GM19025 (cell line): ENCODE measurements around the gene PXN.

Experiments
- ATAC-seq: cut with Tn5 transposase; IDR thresholded peaks from one replicate; pipeline ENCODE4 v1.9.1; 2021; ENCODE audit warnings: mild to moderate bottlenecking, low read depth, moderate library complexity; ENCODE audit not compliant: unreplicated experiment

Gene PXN

GRCh38 chr12:120265473-120266179 lies at the start of gene PXN:
Gene PXN (minus strand): TSS chr12:120265730. CDS start chr12:120265629, 101 bp downstream.
- ATAC-seq, result peak; percentile 73

GRCh38 chr12:120314220-120314619 lies 48.7 kb upstream of the PXN start:
- no peak for ATAC-seq

- peak; percentile 80 for ATAC-seq
Observed at GRCh38 chr12:120301962-120302815, 36.7 kb upstream of the PXN start, which contains the start of gene SIRT4. Gene SIRT4 (plus strand): TSS chr12:120302321. CDS start chr12:120303562, 1,241 bp downstream.

- ATAC-seq, result peak; percentile 41
Observed at GRCh38 chr12:120292661-120293531, 27.4 kb upstream of the PXN start, which contains the start of gene RNU4-1. Gene RNU4-1 (minus strand): TSS chr12:120293237.

GRCh38 chr12:120292411-120292660 lies 26.8 kb upstream of the PXN start:
- ATAC-seq, result no peak

- ATAC-seq, result no peak
Observed at GRCh38 chr12:120290609-120291305, 25.2 kb upstream of the PXN start.

- no peak for ATAC-seq
Observed at GRCh38 chr12:120287491-120287890, 22.0 kb upstream of the PXN start.

- no peak for ATAC-seq
Observed at GRCh38 chr12:120286768-120287490, 21.4 kb upstream of the PXN start.

- no peak for ATAC-seq
Observed at GRCh38 chr12:120284381-120284780, 18.9 kb upstream of the PXN start.

- no peak for ATAC-seq
Observed at GRCh38 chr12:120283318-120283717, 17.8 kb upstream of the PXN start.

- no peak for ATAC-seq
Observed at GRCh38 chr12:120278137-120279069, 12.9 kb upstream of the PXN start.

GRCh38 chr12:120276734-120277133 lies 11.2 kb upstream of the PXN start:
- ATAC-seq, result no peak

GRCh38 chr12:120267736-120268135 lies 2.2 kb upstream of the PXN start:
- ATAC-seq, result no peak

- no peak for ATAC-seq
Observed at GRCh38 chr12:120266180-120266870, 795 bp upstream of the PXN start.

GRCh38 chr12:120264904-120265472 lies 542 bp downstream of the PXN start:
- no peak for ATAC-seq

GRCh38 chr12:120264086-120264903 lies 1.2 kb downstream of the PXN start:
- ATAC-seq, result no peak

GRCh38 chr12:120263748-120264085 lies 1.8 kb downstream of the PXN start:
- no peak for ATAC-seq
